SK-N-SH treated with all-trans-retinoic acid at 6 μM for 48 hours (cell line): ENCODE results near the gene UBN2.
"Not testable (repeated sequence)": the region's sequence is repeated elsewhere in the genome, so short reads cannot be mapped to it uniquely, and the experiment has no call there.

ENCODE experiments used
- ATAC-seq: fragments of 200-7000 bp; cut with Tn5 transposase; 3 replicates; pipeline ENCODE4 v1.9.1; 2020; ENCODE audit warnings: mild to moderate bottlenecking, moderate library complexity
- BACH2 ChIP-seq: fragments of 250-450 bp; sonication (Bioruptor Pico); IDR thresholded peaks from 2 replicates; pipeline ENCODE4 v1.9.0; 2021; ENCODE audit warnings: mild to moderate bottlenecking, borderline replicate concordance
- CREB5 ChIP-seq: fragments of 250-450 bp; sonication (Bioruptor Pico); IDR thresholded peaks from 2 replicates; pipeline ENCODE4 v1.5.1; 2020; ENCODE audit warnings: low read depth, mild to moderate bottlenecking, moderate library complexity
- CSDC2 ChIP-seq: fragments of 250-450 bp; sonication (Bioruptor Pico); IDR thresholded peaks from 2 replicates; pipeline ENCODE4 v1.5.0; 2020; ENCODE audit warnings: mild to moderate bottlenecking, moderate library complexity
- ESRRG ChIP-seq: fragments of 250-450 bp; sonication (Bioruptor Pico); IDR thresholded peaks from 2 replicates; pipeline ENCODE4 v1.6.1; 2021; ENCODE audit warnings: mild to moderate bottlenecking
- GLIS3 ChIP-seq: fragments of 250-450 bp; sonication (Bioruptor Pico); IDR thresholded peaks from 2 replicates; pipeline ENCODE4 v1.5.0; 2020; ENCODE audit warnings: mild to moderate bottlenecking, moderate library complexity
- ISL1 ChIP-seq: fragments of 250-450 bp; sonication (Bioruptor Pico); IDR thresholded peaks from 2 replicates; pipeline ENCODE4 v2.1.2; 2022; ENCODE audit warnings: mild to moderate bottlenecking, moderate library complexity
- PATZ1 ChIP-seq: fragments of 250-450 bp; sonication (Bioruptor Pico); IDR thresholded peaks from 2 replicates; pipeline ENCODE4 v1.8.0; 2020; ENCODE audit warnings: mild to moderate bottlenecking, moderate library complexity, borderline replicate concordance
- POU6F1 ChIP-seq: fragments of 250-450 bp; sonication (Bioruptor Pico); IDR thresholded peaks from 2 replicates; pipeline ENCODE4 v1.8.0; 2021; ENCODE audit warnings: low read depth, mild to moderate bottlenecking, moderate library complexity, borderline replicate concordance
- PPARA ChIP-seq: fragments of 250-450 bp; sonication (Bioruptor Pico); IDR thresholded peaks from 2 replicates; pipeline ENCODE4 v1.5.0; 2020; ENCODE audit warnings: mild to moderate bottlenecking, borderline replicate concordance
- TSHZ2 ChIP-seq: fragments of 250-450 bp; sonication (Bioruptor Pico); IDR thresholded peaks from 2 replicates; pipeline ENCODE4 v1.5.0; 2020; ENCODE audit warnings: mild to moderate bottlenecking, moderate library complexity
- ZC3H10 ChIP-seq: fragments of 250-450 bp; sonication (Bioruptor Pico); IDR thresholded peaks from 2 replicates; pipeline ENCODE4 v1.5.1; 2021; ENCODE audit warnings: mild to moderate bottlenecking, moderate library complexity
- ZFP3 ChIP-seq: fragments of 250-450 bp; sonication (Bioruptor Pico); IDR thresholded peaks from 2 replicates; pipeline ENCODE4 v1.5.0; 2020; ENCODE audit warnings: mild to moderate bottlenecking, moderate library complexity
- ZNF565 ChIP-seq: fragments of 450-650 bp; formaldehyde crosslinking; conservative IDR thresholded peaks from 2 replicates; pipeline ENCODE4 v1.5.0; 2020; ENCODE audit warnings: low read depth, mild to moderate bottlenecking, moderate library complexity
- ZNF70 ChIP-seq: fragments of 450-650 bp; formaldehyde crosslinking; IDR thresholded peaks from 2 replicates; pipeline ENCODE4 v1.5.0; 2020; ENCODE audit warnings: mild to moderate bottlenecking, moderate library complexity
- ZNF8 ChIP-seq: fragments of 450-650 bp; formaldehyde crosslinking; IDR thresholded peaks from 2 replicates; pipeline ENCODE4 v1.5.0; 2020; ENCODE audit warnings: mild to moderate bottlenecking, moderate library complexity

Gene UBN2

GRCh38 chr7:139218173-139218572 is 12.9 kb upstream of the UBN2 start:
- no peak for TF ChIP-seq ISL1
- no peak for TF ChIP-seq ESRRG (CRISPR knock-in tag)
- TF ChIP-seq ZNF565, result no peak
- TF ChIP-seq ZFP3 (CRISPR knock-in tag), result no peak
- TF ChIP-seq ZNF70 (CRISPR knock-in tag), result no peak
- TF ChIP-seq BACH2 (CRISPR knock-in tag), result no peak
- TF ChIP-seq PPARA (CRISPR knock-in tag), result no peak
- TF ChIP-seq ZC3H10 (CRISPR knock-in tag), result no peak
- TF ChIP-seq TSHZ2, result no peak
- TF ChIP-seq, all 23 proteins: peak for 0
- no peak for ATAC-seq

- no peak for ATAC-seq
- TF ChIP-seq CSDC2 (CRISPR knock-in tag), result no peak
- no peak for TF ChIP-seq GLIS3 (CRISPR knock-in tag)
- no peak for TF ChIP-seq CREB5 (CRISPR knock-in tag)
- TF ChIP-seq ZC3H10 (CRISPR knock-in tag), result no peak
- no peak for TF ChIP-seq TSHZ2
- no peak for TF ChIP-seq ZNF70 (CRISPR knock-in tag)
- no peak for TF ChIP-seq PATZ1 (CRISPR knock-in tag)
- no peak for TF ChIP-seq ZNF8
- no peak for TF ChIP-seq POU6F1
- no peak for TF ChIP-seq ESRRG (CRISPR knock-in tag)
- TF ChIP-seq ZNF565, result no peak
- TF ChIP-seq, all 23 proteins: peak for 0
These were observed 6.8 kb upstream of the UBN2 start for GRCh38 chr7:139224219-139224618.

- ATAC-seq, result not testable (repeated sequence)
These were observed 6.2 kb upstream of the UBN2 start for GRCh38 chr7:139224836-139225235.

GRCh38 chr7:139225286-139226157 is 5.5 kb upstream of the UBN2 start:
- ATAC-seq, result not testable (repeated sequence)

- not testable (repeated sequence) for ATAC-seq
These were observed 4.9 kb upstream of the UBN2 start for GRCh38 chr7:139226158-139226515.

GRCh38 chr7:139226988-139227488 is 4.0 kb upstream of the UBN2 start:
- ATAC-seq, result not testable (repeated sequence)
